ENCODE results near the gene CHDH. TPM values are rescaled to one million over a fixed set of nuclear protein-coding genes. Genes with fewer than 3 reads are reported as not detected.
A peak's percentile ranks its signal among the peaks of the same experiment; 100 is the strongest.

CHDH gene
- total RNA-seq (2014; rRNA removed; shearing (Covaris generic)): 5.6 and 7.9 TPM in 2 replicates

DNA sequence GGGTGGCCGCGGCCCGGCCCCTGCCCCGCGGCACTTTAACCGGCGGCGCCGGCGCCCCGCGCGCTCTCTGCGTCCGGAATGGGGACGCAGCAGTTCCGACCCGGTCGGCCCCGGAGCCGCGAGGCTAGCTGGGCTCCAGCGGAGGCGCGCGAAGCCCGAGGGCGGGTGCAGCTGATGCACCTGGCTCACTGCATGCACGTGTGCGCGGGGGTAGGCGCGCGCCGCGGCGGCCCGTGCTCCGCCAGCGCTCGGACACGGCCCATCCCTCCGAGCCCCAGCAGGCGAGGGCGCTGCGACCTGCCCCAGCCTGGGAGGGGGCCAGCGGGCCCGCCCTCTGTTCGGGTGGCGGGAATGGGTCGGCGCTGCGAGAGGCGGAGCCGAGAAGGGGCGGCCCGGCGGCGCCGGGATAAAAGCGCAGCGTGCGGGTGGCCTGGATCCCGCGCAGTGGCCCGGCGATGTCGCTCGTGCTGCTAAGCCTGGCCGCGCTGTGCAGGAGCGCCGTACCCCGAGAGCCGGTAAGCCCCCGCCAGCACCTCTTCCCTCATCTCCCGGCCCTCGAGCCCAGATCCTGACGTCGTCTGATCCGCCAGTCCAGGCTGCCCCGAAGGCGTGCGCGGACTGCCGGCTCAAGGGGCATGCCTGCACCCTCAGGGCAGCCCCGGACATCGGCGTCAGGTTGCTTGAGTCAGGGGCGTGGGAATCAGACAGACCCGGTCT lies at the start of gene CHDH, which contains the start of gene IL17RB:
TSS of gene CHDH (minus strand) at position 286 of the 717 bp plus-strand sequence. CDS start 22,411 bp downstream, outside the sequence.
TSS of gene IL17RB (plus strand) at position 435 of the 717 bp plus-strand sequence. CDS start at position 456, 21 bp downstream.
- DNase-seq (ENCODE audit: low spot score): peak; percentile 66
- in situ Hi-C loops (cut with HindIII; ENCODE audit: low sequenced_read_pairs): no loop called here

GRCh38 chr3:53892286-53892637 lies 46.0 kb upstream of the CHDH start:
- in situ Hi-C loops (cut with HindIII; ENCODE audit: low sequenced_read_pairs): no loop called here
- no peak for DNase-seq (ENCODE audit: low spot score)

DNA sequence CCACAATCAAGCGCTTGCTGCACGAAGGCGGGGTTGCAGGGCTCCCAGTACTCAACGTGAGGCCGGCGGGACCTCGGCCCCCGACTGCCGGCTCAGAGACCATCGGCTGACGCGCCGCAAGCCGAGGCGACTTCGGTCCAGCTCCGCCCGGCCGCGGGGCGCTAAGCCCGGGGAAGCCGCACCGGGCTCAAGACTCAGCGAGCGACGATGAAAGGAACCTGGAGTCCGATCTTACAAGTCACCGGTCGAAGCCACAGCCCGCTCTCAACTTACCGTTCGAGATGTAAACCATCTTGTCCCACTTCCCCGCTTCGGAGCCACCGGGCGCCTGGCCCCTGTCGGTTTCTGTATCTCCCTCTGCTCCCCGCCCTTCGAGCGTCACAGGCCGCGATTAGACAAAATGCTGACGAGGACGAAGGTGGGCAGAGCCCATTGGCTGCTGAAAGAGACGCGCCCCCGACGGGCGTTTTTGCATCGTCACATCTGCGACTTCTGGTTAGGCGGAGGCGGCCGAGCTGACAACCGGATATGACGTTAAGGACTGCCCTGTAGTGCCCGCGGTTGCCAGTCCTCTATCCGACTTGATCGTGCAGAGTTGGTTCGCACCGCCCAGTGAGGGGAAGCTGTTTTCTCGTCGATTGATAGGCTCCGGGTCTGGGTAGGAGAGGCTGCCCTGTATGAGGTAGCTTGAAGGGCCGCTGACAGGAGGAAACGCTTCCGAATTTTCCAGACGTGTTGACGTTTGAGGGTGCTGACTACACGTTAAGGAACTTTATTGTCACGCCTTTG lies 45.5 kb upstream of the CHDH start, which contains the start of gene SELENOK:
TSS of gene SELENOK (minus strand) at position 363 of the 789 bp plus-strand sequence.
- peak; percentile 100 for DNase-seq (ENCODE audit: low spot score)
- in situ Hi-C loops (cut with HindIII; ENCODE audit: low sequenced_read_pairs): no loop called here

DNA sequence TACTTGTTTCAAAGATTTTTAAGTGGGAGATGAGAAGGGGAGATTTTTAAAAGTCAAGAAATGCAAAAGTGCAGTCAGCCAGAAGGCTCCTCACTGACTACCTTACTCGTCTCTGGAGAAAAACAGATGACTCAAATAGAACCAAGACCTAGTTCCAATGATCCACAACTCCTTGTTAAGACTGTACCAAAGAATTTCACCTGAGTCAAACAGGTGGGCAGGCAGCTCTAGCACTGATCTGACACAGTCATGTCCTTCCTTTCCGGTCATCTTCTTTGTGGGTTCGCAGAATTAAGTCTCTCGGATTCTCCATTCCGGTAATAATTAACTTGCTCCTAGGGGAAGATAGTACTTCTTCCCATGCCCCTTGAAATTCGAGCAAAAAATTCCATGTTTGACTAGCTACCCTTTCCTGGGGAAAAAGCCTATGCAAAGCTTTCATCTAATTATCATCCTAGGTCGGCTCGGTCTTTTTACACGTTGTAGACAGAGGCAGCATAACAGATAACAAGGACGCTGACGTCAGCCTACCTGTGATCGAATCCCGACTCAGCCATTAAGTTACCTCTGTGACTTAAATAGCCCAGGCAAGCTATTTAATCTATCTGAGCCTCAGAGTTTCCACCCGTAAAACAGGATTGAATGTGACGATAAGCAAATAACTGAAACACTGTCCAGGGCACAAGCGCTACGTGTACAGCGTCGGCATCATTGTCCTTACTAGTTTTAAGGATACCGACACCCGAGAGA lies 44.7 kb upstream of the CHDH start:
- in situ Hi-C loops (cut with HindIII; ENCODE audit: low sequenced_read_pairs): no loop called here
- peak; percentile 53 for DNase-seq (ENCODE audit: low spot score)

DNA sequence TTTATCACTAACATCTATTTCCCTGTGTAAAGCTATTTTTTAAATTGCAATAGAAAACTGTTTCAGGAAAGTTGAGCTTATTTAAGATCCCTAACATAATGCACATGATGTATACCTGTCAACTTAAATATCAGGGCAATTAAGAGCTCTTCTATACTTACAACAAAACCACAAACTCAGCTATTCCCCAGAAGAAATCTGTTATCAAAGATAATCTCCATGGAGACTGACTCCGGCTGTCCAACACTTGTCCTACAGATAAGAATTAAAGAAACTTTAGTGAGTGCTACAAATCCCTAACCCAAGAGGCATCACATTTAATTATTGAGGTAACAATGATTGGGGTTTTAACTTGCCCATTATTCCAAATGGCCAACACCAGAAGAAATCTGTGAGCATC lies 42.0 kb upstream of the CHDH start:
- in situ Hi-C loops (cut with HindIII; ENCODE audit: low sequenced_read_pairs): no loop called here

DNA sequence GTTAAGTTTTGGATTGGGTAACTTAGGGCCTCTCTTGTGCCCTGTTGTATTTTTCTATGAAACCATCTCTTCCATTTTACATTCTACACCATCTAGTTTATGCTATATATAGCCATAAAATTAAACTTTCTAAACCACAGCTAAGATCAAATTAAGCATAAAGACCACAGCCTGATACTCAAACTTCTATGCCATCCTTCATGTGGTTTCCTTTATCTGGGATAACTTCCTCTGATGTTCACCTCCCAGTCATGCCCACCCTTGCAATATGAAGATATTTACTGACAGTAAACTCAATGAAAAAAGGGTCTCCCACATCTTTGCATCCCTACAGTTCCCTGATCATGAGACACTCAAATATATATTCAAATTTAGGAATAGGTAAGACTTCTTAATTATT lies 41.2 kb upstream of the CHDH start:
- DNase-seq (ENCODE audit: low spot score): no peak
- in situ Hi-C loops (cut with HindIII; ENCODE audit: low sequenced_read_pairs): no loop called here

More for the DNA sequence above, 42.0 kb upstream of the CHDH start:
- no peak for DNase-seq (ENCODE audit: low spot score)

DNA sequence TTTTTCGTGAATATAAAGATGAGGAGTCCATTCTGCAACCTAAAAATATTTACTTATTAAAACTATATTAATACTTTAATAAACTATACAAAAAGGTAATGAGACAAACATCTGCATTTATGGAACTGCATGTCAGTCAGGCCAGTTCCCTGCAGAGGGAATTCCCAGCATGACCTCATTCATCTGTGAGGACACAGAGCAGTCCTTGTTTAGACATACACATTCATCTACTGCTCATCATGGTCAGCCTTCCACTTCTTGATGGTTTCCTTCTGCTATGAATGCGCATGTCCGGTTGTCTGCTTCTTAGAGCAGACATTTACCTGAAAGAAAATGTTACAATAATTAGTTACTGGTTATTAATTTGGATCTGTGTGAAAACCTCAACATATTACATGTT lies 39.0 kb upstream of the CHDH start:
- in situ Hi-C loops (cut with HindIII; ENCODE audit: low sequenced_read_pairs): no loop called here
- DNase-seq (ENCODE audit: low spot score): no peak

DNA sequence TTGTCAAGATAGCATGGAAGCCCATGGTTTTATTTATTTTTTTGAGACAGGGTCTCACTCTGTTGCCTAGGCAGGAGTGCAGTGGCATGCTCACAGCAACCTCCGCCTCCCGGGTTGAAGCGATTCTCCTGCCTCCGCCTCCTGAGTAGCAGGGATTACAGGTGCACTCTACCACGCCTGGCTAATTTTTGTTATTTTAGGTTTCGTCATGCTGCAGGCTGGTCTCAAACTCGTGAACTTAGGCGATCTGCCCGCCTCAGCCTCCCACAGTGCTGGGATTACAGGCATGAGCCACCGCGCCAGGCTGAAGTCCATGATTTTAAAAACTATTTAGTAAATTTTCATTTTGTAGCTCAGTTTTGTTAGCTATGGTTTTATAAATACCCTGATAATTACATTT lies 38.4 kb upstream of the CHDH start:
- in situ Hi-C loops (cut with HindIII; ENCODE audit: low sequenced_read_pairs): no loop called here
- no peak for DNase-seq (ENCODE audit: low spot score)

GRCh38 chr3:53883008-53883407 lies 36.8 kb upstream of the CHDH start:
- in situ Hi-C loops (cut with HindIII; ENCODE audit: low sequenced_read_pairs): no loop called here
- DNase-seq (ENCODE audit: low spot score): no peak

- in situ Hi-C loops (cut with HindIII; ENCODE audit: low sequenced_read_pairs): no loop called here
- peak; percentile 83 for DNase-seq (ENCODE audit: low spot score)
These were observed 35.7 kb upstream of the CHDH start, which contains the start of gene ACTR8 for GRCh38 chr3:53881691-53882593. TSS of gene ACTR8 (minus strand) at chr3:53882152. CDS start at chr3:53882101, 51 bp downstream.

- peak; percentile 8 for DNase-seq (ENCODE audit: low spot score)
- in situ Hi-C loops (cut with HindIII; ENCODE audit: low sequenced_read_pairs): no loop called here
These were observed 34.5 kb upstream of the CHDH start for GRCh38 chr3:53880396-53881345.

GRCh38 chr3:53865732-53866499 lies 19.7 kb upstream of the CHDH start:
- no peak for DNase-seq (ENCODE audit: low spot score)
- in situ Hi-C loops (cut with HindIII; ENCODE audit: low sequenced_read_pairs): no loop called here

DNA sequence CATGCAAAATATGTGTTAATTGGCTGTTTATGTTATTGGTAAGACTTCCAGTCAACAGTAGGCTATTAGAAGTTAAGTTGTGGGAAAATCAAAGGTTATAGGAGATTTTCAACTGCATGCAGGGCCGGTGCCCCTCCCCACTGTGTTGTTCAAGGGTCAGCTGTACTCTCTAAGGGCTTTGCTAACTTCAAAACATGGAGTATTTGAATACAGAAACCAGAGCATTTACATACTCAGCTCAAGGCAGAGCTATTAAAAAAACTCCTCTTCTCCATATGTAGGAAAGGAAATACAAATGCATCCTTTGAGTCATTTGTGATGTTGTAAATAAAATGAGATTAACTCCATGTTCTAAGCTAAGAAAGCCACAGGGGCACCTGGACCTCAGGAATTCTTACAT lies 16.9 kb upstream of the CHDH start:
- no peak for DNase-seq (ENCODE audit: low spot score)
- in situ Hi-C loops (cut with HindIII; ENCODE audit: low sequenced_read_pairs): no loop called here

GRCh38 chr3:53862241-53862640 lies 16.0 kb upstream of the CHDH start:
- in situ Hi-C loops (cut with HindIII; ENCODE audit: low sequenced_read_pairs): no loop called here
- no peak for DNase-seq (ENCODE audit: low spot score)

- no peak for DNase-seq (ENCODE audit: low spot score)
- in situ Hi-C loops (cut with HindIII; ENCODE audit: low sequenced_read_pairs): no loop called here
These were observed 14.0 kb upstream of the CHDH start for GRCh38 chr3:53860196-53860595.

DNA sequence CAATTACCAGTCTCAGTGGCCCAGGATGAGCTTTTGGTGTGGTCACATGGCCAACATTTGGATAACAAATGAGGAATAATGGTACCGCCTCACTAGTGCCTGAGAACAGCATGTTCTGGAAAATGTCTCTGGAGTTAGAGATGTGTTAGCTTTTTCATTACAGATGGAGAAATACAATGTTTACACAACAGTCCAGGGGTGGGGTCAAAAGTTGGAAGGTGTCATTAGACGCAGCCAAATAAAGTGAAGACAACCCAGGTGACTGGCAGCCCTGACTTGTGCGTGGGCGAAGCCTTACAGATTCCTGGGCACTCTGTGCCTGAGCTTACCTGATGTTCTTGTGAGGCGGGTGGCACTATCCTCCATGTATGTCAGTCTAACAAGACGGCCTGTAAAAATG lies 13.0 kb upstream of the CHDH start:
- in situ Hi-C loops (cut with HindIII; ENCODE audit: low sequenced_read_pairs): no loop called here
- no peak for DNase-seq (ENCODE audit: low spot score)

Measured in G401 (cell line).